ENCODE measurements around the gene SYNDIG1. TPM values are rescaled to one million over a fixed set of nuclear protein-coding genes. Genes with fewer than 3 reads are reported as not detected.

The SYNDIG1 gene
- polyA plus RNA-seq, 1 of the 3 experiments (the other 2 are of a cell fraction) = not detected

DNA sequence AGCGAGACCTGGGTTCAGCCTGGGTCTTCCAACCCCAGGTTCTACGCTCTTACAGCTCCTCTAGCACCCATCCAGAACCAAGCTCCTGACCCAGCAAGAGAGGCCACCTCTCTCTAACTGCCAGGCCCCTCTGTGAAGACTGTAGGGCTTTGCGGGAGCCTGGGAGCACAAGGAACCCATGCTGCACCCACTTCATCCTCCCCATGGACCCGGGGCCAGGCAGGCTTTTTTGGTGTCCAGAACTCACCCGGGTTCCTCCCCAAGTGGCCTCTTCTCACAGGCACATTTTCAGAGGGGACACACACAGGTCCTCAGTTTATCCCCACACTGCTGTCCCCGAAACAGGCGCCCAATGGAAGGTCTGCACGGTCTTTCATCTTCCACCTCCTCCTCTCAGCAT lies 145.9 kb downstream of the SYNDIG1 start:
- TF ChIP-seq RCOR1 (IDR thresholded peaks at IDR 0.05; ENCODE audit: low read length) (no peak), GABPA (IDR thresholded peaks at IDR 0.05; ENCODE audit: low read depth) (no peak), NRF1 (IDR thresholded peaks at IDR 0.05; ENCODE audit: low read depth, low read length) (no peak), JUND (IDR thresholded peaks at IDR 0.05) (no peak), FOXJ3 (CRISPR knock-in tag; IDR thresholded peaks at IDR 0.05) (no peak), SMC3 (IDR thresholded peaks at IDR 0.05; ENCODE audit: low read depth, low read length) (no peak), FOXM1 (IDR thresholded peaks at IDR 0.05; ENCODE audit: low read depth) (no peak), RFX5 (IDR thresholded peaks at IDR 0.05; ENCODE audit: low read length) (no peak)
- TF ChIP-seq, protein P1, sequence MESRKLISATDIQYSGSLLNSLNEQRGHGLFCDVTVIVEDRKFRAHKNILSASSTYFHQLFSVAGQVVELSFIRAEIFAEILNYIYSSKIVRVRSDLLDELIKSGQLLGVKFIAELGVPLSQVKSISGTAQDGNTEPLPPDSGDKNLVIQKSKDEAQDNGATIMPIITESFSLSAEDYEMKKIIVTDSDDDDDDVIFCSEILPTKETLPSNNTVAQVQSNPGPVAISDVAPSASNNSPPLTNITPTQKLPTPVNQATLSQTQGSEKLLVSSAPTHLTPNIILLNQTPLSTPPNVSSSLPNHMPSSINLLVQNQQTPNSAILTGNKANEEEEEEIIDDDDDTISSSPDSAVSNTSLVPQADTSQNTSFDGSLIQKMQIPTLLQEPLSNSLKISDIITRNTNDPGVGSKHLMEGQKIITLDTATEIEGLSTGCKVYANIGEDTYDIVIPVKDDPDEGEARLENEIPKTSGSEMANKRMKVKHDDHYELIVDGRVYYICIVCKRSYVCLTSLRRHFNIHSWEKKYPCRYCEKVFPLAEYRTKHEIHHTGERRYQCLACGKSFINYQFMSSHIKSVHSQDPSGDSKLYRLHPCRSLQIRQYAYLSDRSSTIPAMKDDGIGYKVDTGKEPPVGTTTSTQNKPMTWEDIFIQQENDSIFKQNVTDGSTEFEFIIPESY (IDR thresholded peaks at IDR 0.05; ENCODE audit: borderline replicate concordance, low read depth) = no peak
- H3K9me3 ChIP-seq = no peaks in the 10 kb centered on the region
- ChIA-PET POLR2A (no interaction called here), CTCF (interaction anchor here (0.7 kb wide), 1 partner anchor 19 kb away, joined by 3 read pairs; no protein-coding TSS in a partner anchor)
- peaks cover 0 to 6% of the 10 kb centered on the region in 2 experiments; a peak in 1 of 4 replicates for H3K4me1 ChIP-seq (ENCODE audit: control insufficient read depth in 1 of 2, insufficient read depth in 2 of 2, low read depth in 1 of 2, low read length in 1 of 2)
- WGBS (ENCODE audit: low lambda C conversion rate) = 54% methylated on average over 7 of the region's 8 CpGs
- peaks cover 5% of the 10 kb centered on the region; the same call in 1 of the 2 replicates for H3K27me3 ChIP-seq (ENCODE audit: insufficient read depth)
- H3K27ac ChIP-seq (ENCODE audit: low read depth in 2 of 2, low read length in 1 of 2) = no peak overlapping the region
- H3K79me2 ChIP-seq (ENCODE audit: insufficient read depth) = no peaks in the 10 kb centered on the region
- H3K4me3 ChIP-seq (ENCODE audit: low read depth in 2 of 2, low read length in 1 of 2) = no peak overlapping the region
- no peaks in the 10 kb centered on the region for H4K20me1 ChIP-seq (ENCODE audit: insufficient read depth)
- no peak overlapping the region for H2AFZ ChIP-seq (ENCODE audit: low read depth)
- H3K9me2 ChIP-seq = no peaks in the 10 kb centered on the region
- H3K9ac ChIP-seq = no peak overlapping the region
- no peaks in the 10 kb centered on the region for H3K36me3 ChIP-seq (replicated peaks in 1 of 2; ENCODE audit: control insufficient read depth in 1 of 2, insufficient read depth in 2 of 2, low read length in 1 of 2)
- no peak overlapping the region for H3K4me2 ChIP-seq
- DNase-seq = no peak
- no peaks in the 10 kb centered on the region for H3F3A ChIP-seq (replicated peaks; ENCODE audit: insufficient read depth)

DNA sequence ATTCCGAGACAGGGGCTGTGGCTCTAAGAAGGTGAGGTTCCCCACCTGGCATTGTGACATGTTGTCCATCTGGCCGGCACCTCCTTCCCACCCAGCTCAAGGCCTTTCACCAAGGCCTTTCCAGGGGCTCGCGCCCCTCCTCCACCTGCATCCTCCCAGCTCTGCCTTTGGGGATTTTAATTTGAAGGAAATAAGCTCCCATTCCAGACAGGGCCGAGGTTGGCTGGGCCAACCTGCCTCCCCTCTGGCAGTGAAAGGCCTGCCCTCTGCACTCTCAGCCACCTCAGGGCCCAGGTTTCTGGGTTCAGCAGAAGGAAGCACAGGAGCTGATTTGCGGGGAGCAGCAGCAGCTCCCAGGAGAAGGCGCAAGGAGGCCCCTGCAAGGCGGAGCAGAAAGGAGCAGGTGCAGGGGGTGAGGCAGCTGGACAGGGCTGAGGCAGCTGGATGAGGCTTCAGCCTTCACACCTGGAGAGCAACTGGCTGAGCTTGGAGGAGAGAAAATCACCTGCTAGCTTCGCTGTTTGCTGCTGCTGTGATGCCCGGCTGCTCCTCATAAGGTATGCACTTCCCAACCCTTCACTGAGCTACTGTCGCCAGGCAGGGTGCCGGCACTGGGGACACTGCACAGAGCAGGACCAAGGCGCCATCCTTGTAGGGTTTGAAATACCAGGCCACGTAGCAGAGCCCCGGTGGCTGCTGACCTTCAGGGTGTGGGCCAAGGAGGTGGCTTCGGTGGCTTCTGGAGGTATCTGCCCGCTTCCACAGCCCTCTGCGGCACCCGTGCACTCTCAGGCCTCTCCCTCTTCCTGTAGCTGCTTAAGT lies 147.0 kb downstream of the SYNDIG1 start:
- TF ChIP-seq TAF1 (IDR thresholded peaks at IDR 0.05; ENCODE audit: borderline replicate concordance, low read depth, low read length) = no peak
- TF ChIP-seq RAD21 (IDR thresholded peaks at IDR 0.05; ENCODE audit: low read length) = no peak
- H3K9me3 ChIP-seq = no peaks in the 10 kb centered on the region
- no peaks in the 10 kb centered on the region for H3K9me2 ChIP-seq
- H3K27me3 ChIP-seq (ENCODE audit: insufficient read depth) = peaks cover 5% of the 10 kb centered on the region; the same call in 1 of the 2 replicates
- H3K36me3 ChIP-seq (replicated peaks in 1 of 2; ENCODE audit: control insufficient read depth in 1 of 2, insufficient read depth in 2 of 2, low read length in 1 of 2) = no peaks in the 10 kb centered on the region
- H3K27ac ChIP-seq (ENCODE audit: low read depth in 2 of 2, low read length in 1 of 2) = no peak overlapping the region
- no peak overlapping the region for H2AFZ ChIP-seq (ENCODE audit: low read depth)
- WGBS (ENCODE audit: low lambda C conversion rate) = 69% methylated on average over 13 of the region's 19 CpGs
- H3K4me3 ChIP-seq (ENCODE audit: low read depth in 2 of 2, low read length in 1 of 2) = no peak overlapping the region
- H3K9ac ChIP-seq = no peak overlapping the region
- no peaks in the 10 kb centered on the region for H3F3A ChIP-seq (replicated peaks; ENCODE audit: insufficient read depth)
- H3K4me2 ChIP-seq = no peak overlapping the region
- H4K20me1 ChIP-seq (ENCODE audit: insufficient read depth) = no peaks in the 10 kb centered on the region
- ChIA-PET POLR2A (no interaction called here), CTCF (interaction anchor here (0.7 kb wide), 1 partner anchor 18 kb away, joined by 3 read pairs; no protein-coding TSS in a partner anchor)
- no peak for DNase-seq
- no peaks in the 10 kb centered on the region for H3K79me2 ChIP-seq (ENCODE audit: insufficient read depth)
- no peaks in the 10 kb centered on the region for H3K4me1 ChIP-seq (ENCODE audit: control insufficient read depth in 1 of 2, insufficient read depth in 2 of 2, low read depth in 1 of 2, low read length in 1 of 2)

Measured in SK-N-SH (cell line).